ENCODE results near the gene GAS7.

The GAS7 gene

GRCh38 chr17:9907131-9907530 lies 291.3 kb downstream of the GAS7 start:
- no peak for DNase-seq

- no peak for DNase-seq
These were observed 291.8 kb downstream of the GAS7 start for GRCh38 chr17:9906616-9907015.

GRCh38 chr17:9905902-9906301 lies 292.5 kb downstream of the GAS7 start:
- DNase-seq = no peak

- DNase-seq = no peak
These were observed 293.4 kb downstream of the GAS7 start, which contains the start of gene RCVRN for GRCh38 chr17:9905078-9905415. RCVRN (minus strand) TSS chr17:9905271; CDS start chr17:9905180, 91 bp downstream.

- DNase-seq = no peak
These were observed 293.9 kb downstream of the GAS7 start for GRCh38 chr17:9904277-9905077.

GRCh38 chr17:9902120-9902519 lies 296.3 kb downstream of the GAS7 start:
- DNase-seq = no peak

GRCh38 chr17:9900784-9901183 lies 297.6 kb downstream of the GAS7 start:
- DNase-seq = no peak

GRCh38 chr17:9900044-9900594 lies 298.3 kb downstream of the GAS7 start:
- DNase-seq = no peak

GRCh38 chr17:9899280-9900043 lies 298.9 kb downstream of the GAS7 start:
- no peak for DNase-seq

GRCh38 chr17:9898812-9899211 lies 299.6 kb downstream of the GAS7 start:
- no peak for DNase-seq

GRCh38 chr17:9897372-9897968 lies 300.9 kb downstream of the GAS7 start:
- DNase-seq = no peak

- no peak for DNase-seq
These were observed 302.5 kb downstream of the GAS7 start for GRCh38 chr17:9895923-9896322.

- DNase-seq = no peak
These were observed 304.2 kb downstream of the GAS7 start for GRCh38 chr17:9894231-9894630.

- no peak for DNase-seq
These were observed 304.9 kb downstream of the GAS7 start for GRCh38 chr17:9893411-9894012.

GRCh38 chr17:9890124-9890523 lies 308.3 kb downstream of the GAS7 start:
- DNase-seq = no peak

GRCh38 chr17:9887508-9887907 lies 310.9 kb downstream of the GAS7 start:
- DNase-seq = no peak

- DNase-seq = no peak
These were observed 312.1 kb downstream of the GAS7 start for GRCh38 chr17:9886141-9886930.

GRCh38 chr17:9883451-9883850 lies 315.0 kb downstream of the GAS7 start:
- DNase-seq = no peak

GRCh38 chr17:9880582-9880999 lies 317.8 kb downstream of the GAS7 start:
- no peak for DNase-seq

- no peak for DNase-seq
These were observed 319.4 kb downstream of the GAS7 start for GRCh38 chr17:9878786-9879525.

- DNase-seq = no peak
These were observed 320.1 kb downstream of the GAS7 start for GRCh38 chr17:9878356-9878755.

- DNase-seq = no peak
These were observed 323.0 kb downstream of the GAS7 start for GRCh38 chr17:9875441-9875840.
